Measurements from ENCODE around the gene RGMA. TPM values are rescaled to one million over a fixed set of nuclear protein-coding genes. Genes with fewer than 3 reads are reported as not detected.

The RGMA gene
- total and polyA plus RNA-seq, 8 donors, result 4.6 to 18.5 (median 13.9) TPM

DNA sequence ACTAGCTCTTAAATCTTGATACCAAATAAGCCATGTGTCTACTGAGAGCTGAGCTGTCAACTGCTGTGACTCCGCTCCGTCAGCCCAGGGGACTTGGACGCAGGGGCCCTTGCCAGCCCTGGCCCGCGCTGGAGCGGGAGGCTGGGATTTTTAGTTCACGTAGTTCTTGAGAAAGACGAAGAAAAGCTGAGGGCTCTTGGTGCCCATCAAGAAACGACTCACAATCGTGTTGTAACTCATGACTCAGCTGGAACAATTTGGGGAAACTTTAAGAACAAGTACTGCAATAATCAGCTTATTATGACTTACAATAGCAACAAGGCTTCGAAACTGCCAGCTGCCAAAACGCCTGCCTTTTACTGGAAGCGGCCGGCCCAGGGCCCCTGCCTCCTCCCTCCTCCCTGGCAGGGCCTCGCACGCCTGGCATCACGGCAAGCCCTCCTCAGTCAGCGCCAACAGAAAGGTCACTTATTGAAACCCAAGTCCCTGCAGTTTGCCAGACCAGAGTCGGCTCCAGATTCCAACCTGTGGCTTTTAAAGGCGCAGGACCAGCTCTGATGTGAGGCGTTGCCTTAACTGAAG lies 60.3 kb downstream of the RGMA start:
- TF ChIP-seq, protein P1, sequence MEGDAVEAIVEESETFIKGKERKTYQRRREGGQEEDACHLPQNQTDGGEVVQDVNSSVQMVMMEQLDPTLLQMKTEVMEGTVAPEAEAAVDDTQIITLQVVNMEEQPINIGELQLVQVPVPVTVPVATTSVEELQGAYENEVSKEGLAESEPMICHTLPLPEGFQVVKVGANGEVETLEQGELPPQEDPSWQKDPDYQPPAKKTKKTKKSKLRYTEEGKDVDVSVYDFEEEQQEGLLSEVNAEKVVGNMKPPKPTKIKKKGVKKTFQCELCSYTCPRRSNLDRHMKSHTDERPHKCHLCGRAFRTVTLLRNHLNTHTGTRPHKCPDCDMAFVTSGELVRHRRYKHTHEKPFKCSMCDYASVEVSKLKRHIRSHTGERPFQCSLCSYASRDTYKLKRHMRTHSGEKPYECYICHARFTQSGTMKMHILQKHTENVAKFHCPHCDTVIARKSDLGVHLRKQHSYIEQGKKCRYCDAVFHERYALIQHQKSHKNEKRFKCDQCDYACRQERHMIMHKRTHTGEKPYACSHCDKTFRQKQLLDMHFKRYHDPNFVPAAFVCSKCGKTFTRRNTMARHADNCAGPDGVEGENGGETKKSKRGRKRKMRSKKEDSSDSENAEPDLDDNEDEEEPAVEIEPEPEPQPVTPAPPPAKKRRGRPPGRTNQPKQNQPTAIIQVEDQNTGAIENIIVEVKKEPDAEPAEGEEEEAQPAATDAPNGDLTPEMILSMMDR (IDR thresholded peaks at IDR 0.05), result no peak
- peaks cover 41 to 65% of the 10 kb centered on the region in 2 donors for H3K4me1 ChIP-seq
- no peaks in the 10 kb centered on the region for H3K27me3 ChIP-seq
- H3K9me3 ChIP-seq, result no peaks in the 10 kb centered on the region
- intact Hi-C loops (cut with DNase I), result loop anchor here in 1 of 2 donors (10.0 kb wide), 1 partner anchor 244 kb away; no protein-coding TSS in a partner anchor
- ATAC-seq, result peak; percentile 65
- peak overlapping the region; percentile 87 to 93 for H3K27ac ChIP-seq
- DNase-seq, result peak; percentile 46 to 94 (median 79)
- no peak overlapping the region for H3K4me3 ChIP-seq
- H3K36me3 ChIP-seq, result peaks cover 0 to 40% of the 10 kb centered on the region in 2 donors

GRCh38 chr15:93028111-93028631 lies 60.8 kb downstream of the RGMA start:
- DNase-seq, result no peak
- ATAC-seq, result peak; percentile 1
- Histone ChIP-seq H3K36me3 (peaks cover 0 to 45% of the 10 kb centered on the region in 2 donors), H3K4me3 (no peak overlapping the region), H3K4me1 (peaks cover 41 to 65% of the 10 kb centered on the region in 2 donors), H3K27ac (peak overlapping the region; percentile 87 to 93), H3K27me3 (no peaks in the 10 kb centered on the region), H3K9me3 (no peaks in the 10 kb centered on the region)
- TF ChIP-seq, protein P1 (IDR thresholded peaks at IDR 0.05), result no peak
- intact Hi-C loops (cut with DNase I), result loop anchor here in 1 of 2 donors (10.0 kb wide), 1 partner anchor 243 kb away; no protein-coding TSS in a partner anchor

DNA sequence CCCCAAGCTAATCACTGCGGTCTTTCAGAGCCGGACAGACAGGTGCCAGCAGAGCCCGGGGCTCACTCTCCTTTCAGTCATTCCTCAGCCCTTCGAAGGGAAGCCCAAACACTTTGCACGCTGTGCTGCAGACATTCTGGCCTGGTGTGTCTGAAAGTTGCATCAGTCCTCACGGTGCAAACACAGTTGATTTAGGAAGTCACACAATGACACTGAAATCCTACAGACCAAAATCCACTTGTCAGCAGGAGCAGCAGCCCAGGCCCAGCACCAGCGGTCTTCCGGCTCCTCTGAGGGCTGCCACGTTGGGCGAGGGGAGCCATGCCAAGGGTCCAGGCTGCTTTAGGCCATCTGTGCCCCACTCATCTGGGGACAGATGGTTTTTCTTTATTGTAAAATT lies 61.6 kb downstream of the RGMA start:
- ATAC-seq (no peak), DNase-seq (no peak)
- Histone ChIP-seq H3K4me1 (peaks cover 41 to 65% of the 10 kb centered on the region in 2 donors), H3K9me3 (no peaks in the 10 kb centered on the region), H3K27me3 (no peaks in the 10 kb centered on the region), H3K4me3 (no peak overlapping the region), H3K36me3 (peaks cover 2 to 53% of the 10 kb centered on the region in 2 donors), H3K27ac (peak overlapping the region in 1 of 2 donors; percentile 93)
- TF ChIP-seq, protein P1 (IDR thresholded peaks at IDR 0.05), result no peak
- intact Hi-C loops (cut with DNase I), result loop anchor here in 1 of 2 donors (10.0 kb wide), 1 partner anchor 243 kb away; no protein-coding TSS in a partner anchor

DNA sequence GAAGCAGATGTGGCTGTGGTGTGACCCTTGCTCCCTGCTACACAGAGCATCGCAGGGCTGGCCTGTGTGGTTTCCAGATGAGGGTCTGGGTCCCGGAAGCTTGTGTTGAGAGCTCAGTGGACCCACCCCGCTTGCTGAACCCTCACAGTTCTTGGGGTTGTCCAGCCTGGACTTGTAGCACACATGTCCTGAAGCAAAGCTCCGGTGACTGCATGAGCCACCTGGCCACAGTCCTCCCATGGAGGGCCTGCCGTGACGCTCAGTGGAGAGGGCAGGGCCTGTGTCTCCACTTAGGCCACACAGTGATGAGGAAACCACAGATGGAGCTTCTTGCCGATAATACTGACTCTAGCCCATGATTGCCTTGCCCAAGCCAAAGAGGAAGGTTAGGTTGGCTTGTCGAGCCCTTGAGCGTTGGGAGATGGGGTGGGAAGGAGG lies 62.6 kb downstream of the RGMA start:
- H3K36me3 ChIP-seq, result peaks cover 4 to 63% of the 10 kb centered on the region in 2 donors
- H3K4me1 ChIP-seq, result peaks cover 41 to 65% of the 10 kb centered on the region in 2 donors
- H3K4me3 ChIP-seq, result no peak overlapping the region
- ATAC-seq, result no peak
- no peaks in the 10 kb centered on the region for H3K9me3 ChIP-seq
- intact Hi-C loops (cut with DNase I), result loop anchor here in 1 of 2 donors (10.0 kb wide), 1 partner anchor 242 kb away; no protein-coding TSS in a partner anchor
- no peak for DNase-seq
- peak overlapping the region in 1 of 2 donors; percentile 93 for H3K27ac ChIP-seq
- TF ChIP-seq, protein P1 (IDR thresholded peaks at IDR 0.05), result no peak
- no peaks in the 10 kb centered on the region for H3K27me3 ChIP-seq

GRCh38 chr15:93025625-93025982 lies 63.4 kb downstream of the RGMA start:
- DNase-seq (no peak), ATAC-seq (no peak)
- H3K27ac ChIP-seq, result peak overlapping the region in 1 of 2 donors; percentile 93
- intact Hi-C loops (cut with DNase I), result loop anchor here in 1 of 2 donors (10.0 kb wide), 1 partner anchor 241 kb away; no protein-coding TSS in a partner anchor
- H3K27me3 ChIP-seq, result no peaks in the 10 kb centered on the region
- TF ChIP-seq, protein P1 (IDR thresholded peaks at IDR 0.05), result no peak
- H3K36me3 ChIP-seq, result peaks cover 4 to 71% of the 10 kb centered on the region in 2 donors
- H3K9me3 ChIP-seq, result no peaks in the 10 kb centered on the region
- no peak overlapping the region for H3K4me3 ChIP-seq
- peaks cover 41 to 59% of the 10 kb centered on the region in 2 donors for H3K4me1 ChIP-seq
